ENCODE data around the gene IWS1.

Gene IWS1

GRCh38 chr2:127451981-127452380 is 74.3 kb downstream of the IWS1 start:
- no peak for TF ChIP-seq GATA3 (IDR thresholded peaks at IDR 0.05; ENCODE audit: low read depth, low read length)
- no peak for TF ChIP-seq GATA2 (IDR thresholded peaks at IDR 0.05; ENCODE audit: low read depth, low read length)

GRCh38 chr2:127449898-127450297 is 76.4 kb downstream of the IWS1 start:
- no peak for TF ChIP-seq GATA3 (IDR thresholded peaks at IDR 0.05; ENCODE audit: low read depth, low read length)
- no peak for TF ChIP-seq GATA2 (IDR thresholded peaks at IDR 0.05; ENCODE audit: low read depth, low read length)

DNA sequence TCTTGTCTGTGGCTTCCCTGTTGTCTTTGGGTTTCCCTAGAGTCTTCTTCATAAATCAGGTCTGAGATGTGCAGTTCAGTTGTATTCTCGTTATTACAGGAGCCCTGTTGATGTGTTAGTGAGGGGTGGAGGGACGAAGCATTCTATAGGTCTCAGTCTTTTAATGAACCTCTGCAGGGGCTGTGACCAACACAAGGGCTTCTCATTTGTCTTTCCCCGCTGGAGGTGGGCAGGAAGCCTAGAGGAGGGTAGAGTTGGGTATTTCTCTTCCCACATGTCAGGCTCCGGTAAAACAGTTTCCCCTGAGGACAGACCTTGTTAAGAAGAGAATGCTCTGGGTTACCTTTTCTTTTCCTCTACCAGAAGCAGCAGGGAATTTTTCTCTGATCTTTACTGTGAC is 76.9 kb downstream of the IWS1 start:
- TF ChIP-seq GATA3 (IDR thresholded peaks at IDR 0.05; ENCODE audit: low read depth, low read length), result no peak
- TF ChIP-seq GATA2 (IDR thresholded peaks at IDR 0.05; ENCODE audit: low read depth, low read length), result no peak

- TF ChIP-seq GATA2 (IDR thresholded peaks at IDR 0.05; ENCODE audit: low read depth, low read length), result no peak
- no peak for TF ChIP-seq GATA3 (IDR thresholded peaks at IDR 0.05; ENCODE audit: low read depth, low read length)
These were observed 77.8 kb downstream of the IWS1 start for GRCh38 chr2:127448526-127448925.

DNA sequence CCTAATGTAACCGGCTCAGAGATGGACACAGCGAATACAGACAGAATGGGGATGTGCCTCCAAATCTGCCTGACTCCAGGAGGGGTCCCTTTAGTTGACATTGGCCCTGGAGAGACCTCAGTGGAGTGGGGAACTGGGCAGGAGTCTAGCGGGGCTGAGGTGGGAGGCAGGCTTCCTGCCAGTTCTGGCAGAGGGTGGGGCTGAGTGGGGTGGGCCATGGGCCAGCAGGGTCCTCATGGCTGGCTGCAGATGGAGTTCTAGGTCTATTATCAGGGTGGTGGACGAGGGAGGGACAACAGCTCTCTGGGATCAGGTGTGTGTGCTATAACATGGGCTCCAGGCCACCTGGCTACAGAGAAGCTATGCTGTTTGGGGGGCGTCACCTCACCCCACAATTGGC is 86.9 kb downstream of the IWS1 start:
- TF ChIP-seq GATA3 (IDR thresholded peaks at IDR 0.05; ENCODE audit: low read depth, low read length) (no peak), GATA2 (IDR thresholded peaks at IDR 0.05; ENCODE audit: low read depth, low read length) (no peak)

GRCh38 chr2:127437781-127438726 is 88.2 kb downstream of the IWS1 start:
- TF ChIP-seq GATA3 (IDR thresholded peaks at IDR 0.05; ENCODE audit: low read depth, low read length) (no peak), GATA2 (IDR thresholded peaks at IDR 0.05; ENCODE audit: low read depth, low read length) (no peak)

DNA sequence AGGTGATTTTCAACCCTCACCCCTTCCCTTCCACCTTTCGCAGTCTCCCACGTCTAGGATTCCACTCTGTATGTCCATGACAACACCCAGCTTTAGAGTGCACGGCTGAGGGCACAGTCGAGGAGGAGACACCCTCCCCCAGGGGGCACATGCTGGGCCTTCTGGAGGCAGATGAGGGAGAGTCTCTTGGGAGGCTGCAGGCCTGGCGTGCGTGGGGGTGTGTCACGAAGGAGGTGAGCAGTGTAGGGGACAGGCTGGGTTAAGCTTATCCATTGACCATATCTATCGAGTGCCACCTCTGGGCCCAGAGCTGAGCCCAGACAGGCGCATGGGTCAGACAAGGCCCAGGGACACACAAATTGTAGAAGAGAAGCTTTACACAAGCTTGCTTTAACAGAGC is 89.2 kb downstream of the IWS1 start:
- no peak for TF ChIP-seq GATA2 (IDR thresholded peaks at IDR 0.05; ENCODE audit: low read depth, low read length)
- no peak for TF ChIP-seq GATA3 (IDR thresholded peaks at IDR 0.05; ENCODE audit: low read depth, low read length)

- TF ChIP-seq GATA2 (IDR thresholded peaks at IDR 0.05; ENCODE audit: low read depth, low read length) (no peak), GATA3 (IDR thresholded peaks at IDR 0.05; ENCODE audit: low read depth, low read length) (no peak)
These were observed 91.8 kb downstream of the IWS1 start for GRCh38 chr2:127434515-127434914.

- TF ChIP-seq GATA3 (IDR thresholded peaks at IDR 0.05; ENCODE audit: low read depth, low read length) (no peak), GATA2 (IDR thresholded peaks at IDR 0.05; ENCODE audit: low read depth, low read length) (no peak)
These were observed 94.8 kb downstream of the IWS1 start for GRCh38 chr2:127431408-127432023.
